Choroid plexus epithelial cell (primary cell): ENCODE measurements around the gene ITPR1.

Source experiments
- DNase-seq: peaks from one replicate; pipeline ENCODE4 v3.0.0-alpha.2; 2010; ENCODE audit warnings: low read depth
- H3K4me3 ChIP-seq: 2 replicates; pipeline ENCODE4 v1.5.1; 2011; ENCODE audit warnings: low read depth, mild to moderate bottlenecking, control low read depth, low read length, moderate library complexity
- TF ChIP-seq, protein P1 (sequence below): conservative IDR thresholded peaks from 2 replicates; pipeline ENCODE4 v1.5.1; 2011; ENCODE audit warnings: low read depth, mild to moderate bottlenecking, control low read depth, inconsistent platforms, low read length, moderate library complexity

ITPR1 gene

DNA sequence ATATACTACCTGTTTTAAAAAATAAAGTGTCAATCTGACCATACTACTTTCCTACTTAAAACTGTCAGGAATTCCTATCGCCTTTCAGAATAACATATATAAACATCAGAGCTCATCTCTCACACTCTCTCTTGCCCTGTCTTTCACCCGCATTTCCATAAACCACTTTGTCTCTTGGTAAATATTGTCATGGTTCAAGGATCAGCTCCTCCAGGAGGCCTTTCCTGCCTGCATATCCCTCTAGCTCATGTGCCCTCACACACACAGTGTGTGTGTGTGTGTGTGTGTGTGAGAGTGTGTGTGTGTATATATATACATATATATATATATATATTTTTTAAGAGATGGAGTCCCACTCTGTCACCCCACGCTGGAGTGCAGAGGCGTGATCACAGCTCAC, 32.8 kb upstream of the ITPR1 start:
- TF ChIP-seq, protein P1, sequence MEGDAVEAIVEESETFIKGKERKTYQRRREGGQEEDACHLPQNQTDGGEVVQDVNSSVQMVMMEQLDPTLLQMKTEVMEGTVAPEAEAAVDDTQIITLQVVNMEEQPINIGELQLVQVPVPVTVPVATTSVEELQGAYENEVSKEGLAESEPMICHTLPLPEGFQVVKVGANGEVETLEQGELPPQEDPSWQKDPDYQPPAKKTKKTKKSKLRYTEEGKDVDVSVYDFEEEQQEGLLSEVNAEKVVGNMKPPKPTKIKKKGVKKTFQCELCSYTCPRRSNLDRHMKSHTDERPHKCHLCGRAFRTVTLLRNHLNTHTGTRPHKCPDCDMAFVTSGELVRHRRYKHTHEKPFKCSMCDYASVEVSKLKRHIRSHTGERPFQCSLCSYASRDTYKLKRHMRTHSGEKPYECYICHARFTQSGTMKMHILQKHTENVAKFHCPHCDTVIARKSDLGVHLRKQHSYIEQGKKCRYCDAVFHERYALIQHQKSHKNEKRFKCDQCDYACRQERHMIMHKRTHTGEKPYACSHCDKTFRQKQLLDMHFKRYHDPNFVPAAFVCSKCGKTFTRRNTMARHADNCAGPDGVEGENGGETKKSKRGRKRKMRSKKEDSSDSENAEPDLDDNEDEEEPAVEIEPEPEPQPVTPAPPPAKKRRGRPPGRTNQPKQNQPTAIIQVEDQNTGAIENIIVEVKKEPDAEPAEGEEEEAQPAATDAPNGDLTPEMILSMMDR = no peak
- no peak for DNase-seq
- no peak overlapping the region for H3K4me3 ChIP-seq

DNA sequence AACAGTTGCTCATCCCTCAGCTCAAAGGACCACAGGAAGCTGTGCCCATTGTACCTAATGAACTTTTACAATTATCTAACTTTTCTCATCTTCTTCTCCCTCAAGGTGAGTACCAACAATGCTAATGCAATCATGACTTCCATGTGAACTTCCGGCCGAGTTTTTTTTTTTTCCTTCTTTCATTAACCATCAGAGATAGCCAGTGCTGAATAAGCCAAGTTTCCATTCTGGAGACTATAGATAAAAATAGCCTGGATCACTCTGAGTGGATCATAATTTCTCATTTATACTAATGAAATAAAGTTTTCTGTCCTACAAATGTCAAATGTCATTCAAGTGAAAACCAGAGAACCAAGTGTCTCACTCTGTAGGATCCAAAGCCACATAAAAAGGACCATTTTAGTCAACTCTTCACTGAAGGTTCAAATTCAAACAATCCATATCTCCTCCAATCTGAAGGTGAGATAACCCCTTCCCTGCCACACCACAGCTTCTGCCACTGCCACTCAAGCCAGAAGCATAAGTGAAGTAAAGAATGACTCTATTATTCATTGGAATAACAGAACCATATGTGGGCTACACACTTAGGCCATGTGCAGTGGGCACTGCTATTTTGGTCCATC, 31.6 kb upstream of the ITPR1 start:
- H3K4me3 ChIP-seq = no peak overlapping the region
- TF ChIP-seq, protein P1 = no peak
- DNase-seq = no peak

DNA sequence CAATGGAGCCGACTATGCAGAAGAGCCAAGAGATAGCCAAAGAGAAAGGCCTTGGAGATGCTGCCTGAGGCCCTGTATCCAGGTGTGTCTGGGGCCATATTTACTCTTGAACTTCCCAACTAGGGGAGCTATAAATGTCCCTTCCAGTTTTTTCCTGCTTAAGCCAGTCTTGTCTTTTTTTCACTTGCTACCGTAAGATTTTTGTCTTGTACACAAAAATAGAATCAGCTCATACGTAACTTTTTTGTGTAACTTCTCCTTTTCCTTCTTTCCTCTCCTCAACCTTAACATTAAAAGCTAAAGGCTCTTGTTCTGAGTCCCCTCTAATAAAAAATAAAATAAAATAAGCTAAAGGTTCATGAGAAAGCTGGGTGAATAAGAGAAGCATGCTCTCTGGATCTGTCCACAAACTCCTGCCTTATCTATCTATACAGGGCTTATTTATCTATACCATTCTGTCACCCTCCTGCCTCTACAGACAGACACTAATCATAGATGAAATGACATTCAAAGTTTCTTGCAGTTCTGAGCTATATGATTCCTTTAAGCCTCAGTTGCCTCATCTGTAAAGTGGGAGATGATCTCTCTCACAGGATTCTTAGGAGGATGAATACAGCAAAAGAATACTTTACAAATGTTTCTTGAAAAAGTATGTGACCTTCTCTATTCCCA, 30.6 kb upstream of the ITPR1 start:
- no peak for DNase-seq
- H3K4me3 ChIP-seq = no peak overlapping the region

GRCh38 chr3:4464576-4464975, 28.6 kb upstream of the ITPR1 start:
- DNase-seq = no peak
- H3K4me3 ChIP-seq = no peak overlapping the region
- TF ChIP-seq, protein P1 = no peak

More for the DNA sequence above, 30.6 kb upstream of the ITPR1 start:
- TF ChIP-seq, protein P1 = no peak

DNA sequence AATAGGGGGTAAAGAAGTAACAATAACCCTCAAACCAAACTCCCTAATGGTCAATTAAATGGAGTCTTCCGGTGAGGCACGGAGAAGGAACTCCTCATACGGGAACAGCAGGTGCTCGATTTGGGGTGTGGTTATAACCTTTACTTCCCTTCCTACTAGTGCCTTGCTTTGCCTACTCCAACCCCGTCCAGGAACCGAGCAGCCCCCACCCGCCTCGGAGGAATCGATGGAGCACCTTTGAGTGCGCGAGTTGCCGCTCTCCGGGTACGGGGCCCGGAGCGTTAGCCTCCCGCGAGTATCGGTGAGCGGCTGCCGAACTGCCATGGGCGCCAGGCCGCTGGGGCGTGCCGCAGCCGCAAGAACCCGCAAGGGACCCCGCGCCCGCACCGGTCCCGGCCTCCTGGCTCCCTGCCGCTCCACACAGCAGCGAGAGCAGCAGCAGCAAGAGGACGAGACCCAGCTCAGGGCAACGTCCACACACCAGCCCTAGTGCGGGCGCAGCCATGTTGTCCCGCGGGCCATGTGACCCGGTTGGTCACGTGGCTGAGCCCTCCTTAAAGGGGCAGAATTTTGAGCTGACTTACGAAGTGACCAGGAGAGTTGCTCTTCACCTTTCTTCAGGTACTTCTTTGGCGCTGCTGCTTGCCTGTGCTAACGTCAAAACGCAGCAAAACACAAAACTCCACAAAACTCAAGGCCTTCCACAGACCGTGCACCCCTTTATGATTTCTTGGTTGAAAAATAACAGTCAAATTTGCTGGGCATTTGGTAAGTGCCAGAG, 26.2 kb upstream of the ITPR1 start, which contains the start of gene SUMF1:
TSS of gene SUMF1 (minus strand) at position 529 of the 781 bp plus-strand sequence. CDS start at position 505, 24 bp downstream.
- DNase-seq = peak; percentile 78
- TF ChIP-seq, protein P1 = no peak
- peak within 1 kb of the TSS; percentile 98 for H3K4me3 ChIP-seq

GRCh38 chr3:4467522-4467867, 25.7 kb upstream of the ITPR1 start:
- H3K4me3 ChIP-seq = peak overlapping the region; percentile 98
- no peak for DNase-seq
- TF ChIP-seq, protein P1 = no peak
